B cell (primary cell): Measurements from ENCODE around the gene WDR83. TPM values are rescaled to one million over a fixed set of nuclear protein-coding genes. Genes with fewer than 3 reads are reported as not detected.

Experiments
- ATAC-seq: fragments of 200-7000 bp; cut with Tn5 transposase; one replicate; pipeline ENCODE4 v1.10.0; 2021; ENCODE audit warnings: low read depth, mild to moderate bottlenecking, moderate number of reproducible peaks, moderate library complexity
- CTCF ChIA-PET: fragments of 350-600 bp; sonication (Branson Sonifier 250); formaldehyde crosslinking; loops from one replicate; lab custom pipeline; 2021; ENCODE audit warnings: antibody characterized with exemption, inconsistent platforms; lab: Charles Lee
- POLR2A ChIA-PET: fragments of 350-600 bp; sonication (Branson Sonifier 250); formaldehyde crosslinking; loops from one replicate; lab custom pipeline; 2021; ENCODE audit warnings: antibody characterized with exemption; lab: Charles Lee
- DNase-seq: peaks from one replicate; pipeline ENCODE4 v3.0.0; 2013
- H2AFZ ChIP-seq: 2 replicates; pipeline ENCODE4 v1.6.1; 2012; ENCODE audit warnings: mild to moderate bottlenecking, low read depth, low read length; ENCODE audit not compliant: insufficient read depth, poor library complexity, severe bottlenecking
- H3K27ac ChIP-seq, 2 donors: 1 replicate in 1 of 2; 2 replicates in 1 of 2; pipeline ENCODE4 v1.5.1; 2012 to 2013; ENCODE audit warnings: low read length in 2 of 2, mild to moderate bottlenecking in 2 of 2, moderate library complexity in 1 of 2
- H3K27me3 ChIP-seq, 4 experiments: fragments of 200-600 bp in 1 of 4; sonication (generic) in 1 of 4; replicated peaks in 1 of 4; 1 replicate in 2 of 4; 2 replicates in 2 of 4; pipeline versions ENCODE4 v1.6.1 to v1.7.0; 2013 to 2016; ENCODE audit warnings: low read length in 3 of 4, mild to moderate bottlenecking in 2 of 4, mixed read lengths in 1 of 4, moderate library complexity in 1 of 4; ENCODE audit not compliant: insufficient read depth in 4 of 4, control insufficient read depth in 3 of 4; ENCODE audit errors: control extremely low read depth in 1 of 4
- H3K36me3 ChIP-seq, 2 experiments: replicated peaks in 1 of 2; 1 replicate in 1 of 2; 2 replicates in 1 of 2; pipeline versions ENCODE4 v1.6.1 to v1.7.1; 2013; ENCODE audit warnings: low read length in 1 of 2; ENCODE audit not compliant: insufficient read depth in 2 of 2, control insufficient read depth in 1 of 2; ENCODE audit errors: control extremely low read depth in 1 of 2, extremely low read depth in 1 of 2
- H3K4me1 ChIP-seq, 2 donors: fragments of 200-600 bp in 1 of 2; sonication (generic) in 1 of 2; 1 replicate in 1 of 2; 2 replicates in 1 of 2; pipeline versions ENCODE4 v1.5.1 to v1.6.1; 2013 to 2017; ENCODE audit warnings: low read length in 2 of 2; ENCODE audit not compliant: control insufficient read depth in 2 of 2, insufficient read depth in 2 of 2
- H3K4me2 ChIP-seq: replicated peaks from 2 replicates; pipeline ENCODE3; 2012; ENCODE audit warnings: mild to moderate bottlenecking, low read depth, low read length; ENCODE audit not compliant: poor library complexity, severe bottlenecking
- H3K4me3 ChIP-seq, 5 experiments: fragments of 200-600 bp in 1 of 5; sonication (generic) in 1 of 5; 1 replicate in 3 of 5; 2 replicates in 2 of 5; pipeline versions ENCODE4 v1.5.1 to v1.7.0; 2011 to 2016; ENCODE audit warnings: low read length in 4 of 5, mild to moderate bottlenecking in 4 of 5, low read depth in 2 of 5, control low read depth in 1 of 5, moderate library complexity in 1 of 5; ENCODE audit not compliant: insufficient read depth in 1 of 5; ENCODE audit errors: control extremely low read depth in 1 of 5, extremely low read depth in 1 of 5
- H3K79me2 ChIP-seq: fragments of 200-600 bp; sonication (generic); one replicate; pipeline ENCODE4 v1.6.0; 2016; ENCODE audit warnings: low read length; ENCODE audit not compliant: control insufficient read depth, insufficient read depth
- H3K9ac ChIP-seq: fragments of 200-600 bp; sonication (generic); 2 replicates; pipeline ENCODE4 v1.6.1; 2017; ENCODE audit warnings: mild to moderate bottlenecking, low read length, moderate library complexity
- H3K9me3 ChIP-seq, 3 donors: one replicate each; pipeline versions ENCODE4 v1.6.1 to v1.7.1; 2013; ENCODE audit warnings: low read length in 2 of 3; ENCODE audit not compliant: control insufficient read depth in 2 of 3, insufficient read depth in 1 of 3; ENCODE audit errors: control extremely low read depth in 1 of 3
- H4K20me1 ChIP-seq: 2 replicates; pipeline ENCODE4 v1.6.0; 2012; ENCODE audit warnings: mild to moderate bottlenecking, low read length; ENCODE audit not compliant: insufficient read depth, control insufficient read depth, poor library complexity, severe bottlenecking
- H3K27ac Mint-ChIP-seq: one replicate; pipeline ENCODE4 v1.8.0; 2021; ENCODE audit warnings: mixed read lengths
- H3K27me3 Mint-ChIP-seq: one replicate; pipeline ENCODE4 v1.8.0; 2021; ENCODE audit warnings: mixed read lengths
- H3K4me1 Mint-ChIP-seq: one replicate; pipeline ENCODE4 v1.8.0; 2021; ENCODE audit warnings: mixed read lengths
- H3K4me3 Mint-ChIP-seq: one replicate; pipeline ENCODE4 v1.8.0; 2021; ENCODE audit warnings: mixed read lengths
- H3K9me3 Mint-ChIP-seq: one replicate; pipeline ENCODE4 v1.8.0; 2022; ENCODE audit warnings: mixed read lengths; ENCODE audit not compliant: insufficient read depth
- EZH2 ChIP-seq: IDR thresholded peaks from 2 replicates; pipeline ENCODE4 v1.6.1; 2012; ENCODE audit warnings: borderline replicate concordance, low read depth, mild to moderate bottlenecking, moderate library complexity, low read length; ENCODE audit not compliant: insufficient read depth, poor library complexity, severe bottlenecking
- WGBS: methylation state at CpG from one replicate; pipeline ENCODE4 v1.1.5; 2013; ENCODE audit warnings: missing lambda C conversion rate; ENCODE audit not compliant: insufficient coverage; 5-methylcytosine and 5-hydroxymethylcytosine counted together
- intact Hi-C: fragments of 100-400 bp; cut with micrococcal nuclease; formaldehyde crosslinking; loops from one replicate; pipeline ENCODE4 v1.10.0; 2022
- polyA plus RNA-seq: library from polyadenylated mRNA; depleted of rRNA; stranded (reverse); fragments of >200 nt; gene quantifications from 2 replicates; pipeline ENCODE4 v1.2.3, GENCODE V29; 2012
- total RNA-seq, 2 donors: library from RNA; stranded (reverse); fragments of 120-200 nt in 1 of 2; gene quantifications; 1 replicate in 1 of 2; 2 replicates in 1 of 2; pipeline versions ENCODE4 v1.2.3 to v1.2.4, GENCODE V29; 2013 to 2022
- TF ChIP-seq, protein P1 (sequence below): fragments of 200-600 bp; IDR thresholded peaks from one replicate; pipeline ENCODE4 v1.8.0; 2022; ENCODE audit warnings: antibody characterized with exemption, mild to moderate bottlenecking

Gene WDR83
- total and polyA plus RNA-seq, 2 donors (not counting 1 experiment from before 2014, with no cell fraction given), result 16.3 to 24.6 TPM

DNA sequence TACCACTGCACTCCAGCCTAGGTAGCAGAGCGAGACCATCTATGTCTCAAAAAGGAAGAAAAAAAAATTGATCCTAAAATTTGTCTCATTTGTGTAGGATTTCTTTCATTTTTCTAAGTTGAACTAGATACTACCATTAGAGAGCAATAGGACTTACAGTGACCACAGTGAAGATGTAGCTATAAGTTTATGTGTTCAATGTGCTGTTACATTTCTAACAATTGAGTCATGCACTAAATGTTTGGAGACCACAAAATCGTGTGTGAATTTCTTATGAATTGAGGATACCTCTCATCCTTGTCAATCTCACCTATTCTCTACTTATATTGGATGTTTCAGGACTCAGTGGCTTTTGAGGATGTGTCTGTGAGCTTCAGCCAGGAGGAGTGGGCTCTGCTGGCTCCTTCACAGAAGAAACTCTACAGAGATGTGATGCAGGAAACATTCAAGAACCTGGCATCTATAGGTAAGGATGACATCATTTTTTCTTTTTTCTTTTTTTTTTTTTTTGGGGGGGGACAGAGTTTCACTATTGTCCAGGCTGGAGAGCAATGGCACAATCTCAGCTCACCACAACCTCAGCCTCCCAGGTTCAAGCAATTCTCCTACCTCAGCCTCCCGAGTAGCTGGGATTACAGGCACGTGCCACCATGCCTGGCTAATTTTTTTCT is 43.1 kb upstream of the WDR83 start:
- WGBS, result 100% methylated on average over 2 of the region's 4 CpGs
- Histone ChIP-seq H3K4me2 (no peak overlapping the region), H3K4me1 (peaks cover 12 to 16% of the 10 kb centered on the region in 2 donors), H3K27ac (peak overlapping the region in 1 of 2 donors; percentile 18), H3K79me2 (peaks cover 85% of the 10 kb centered on the region), H3K9me3 (peaks cover 9 to 17% (median 9%) of the 10 kb centered on the region in 3 donors), H2AFZ (no peak overlapping the region), H4K20me1 (peaks cover 50% of the 10 kb centered on the region), H3K9ac (no peak overlapping the region), H3K4me3 (no peak overlapping the region), H3K27me3 (no peaks in the 10 kb centered on the region), H3K36me3 (peaks cover 15 to 45% of the 10 kb centered on the region in 2 experiments)
- no peak for TF ChIP-seq EZH2
- TF ChIP-seq, protein P1, sequence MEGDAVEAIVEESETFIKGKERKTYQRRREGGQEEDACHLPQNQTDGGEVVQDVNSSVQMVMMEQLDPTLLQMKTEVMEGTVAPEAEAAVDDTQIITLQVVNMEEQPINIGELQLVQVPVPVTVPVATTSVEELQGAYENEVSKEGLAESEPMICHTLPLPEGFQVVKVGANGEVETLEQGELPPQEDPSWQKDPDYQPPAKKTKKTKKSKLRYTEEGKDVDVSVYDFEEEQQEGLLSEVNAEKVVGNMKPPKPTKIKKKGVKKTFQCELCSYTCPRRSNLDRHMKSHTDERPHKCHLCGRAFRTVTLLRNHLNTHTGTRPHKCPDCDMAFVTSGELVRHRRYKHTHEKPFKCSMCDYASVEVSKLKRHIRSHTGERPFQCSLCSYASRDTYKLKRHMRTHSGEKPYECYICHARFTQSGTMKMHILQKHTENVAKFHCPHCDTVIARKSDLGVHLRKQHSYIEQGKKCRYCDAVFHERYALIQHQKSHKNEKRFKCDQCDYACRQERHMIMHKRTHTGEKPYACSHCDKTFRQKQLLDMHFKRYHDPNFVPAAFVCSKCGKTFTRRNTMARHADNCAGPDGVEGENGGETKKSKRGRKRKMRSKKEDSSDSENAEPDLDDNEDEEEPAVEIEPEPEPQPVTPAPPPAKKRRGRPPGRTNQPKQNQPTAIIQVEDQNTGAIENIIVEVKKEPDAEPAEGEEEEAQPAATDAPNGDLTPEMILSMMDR, result no peak
- POLR2A ChIA-PET, result interaction anchor here (0.5 to 0.7 kb wide), 3 partner anchors 16 to 857 kb away, joined by 4 to 7 read pairs (median 7); partner anchors contain the start of gene ZNF441
- Mint-ChIP-seq H3K4me1 (peaks cover 21% of the 10 kb centered on the region), H3K27ac (no peak overlapping the region), H3K9me3 (peaks cover 3% of the 10 kb centered on the region), H3K4me3 (no peak overlapping the region), H3K27me3 (no peaks in the 10 kb centered on the region)
- DNase-seq, result no peak
- intact Hi-C loops, result no loop called here
- CTCF ChIA-PET, result interaction anchor here (0.6 to 1.6 kb wide), 4 partner anchors 9 to 1459 kb away, joined by 3 to 6 read pairs (median 4); no protein-coding TSS in a partner anchor
- ATAC-seq, result no peak

DNA sequence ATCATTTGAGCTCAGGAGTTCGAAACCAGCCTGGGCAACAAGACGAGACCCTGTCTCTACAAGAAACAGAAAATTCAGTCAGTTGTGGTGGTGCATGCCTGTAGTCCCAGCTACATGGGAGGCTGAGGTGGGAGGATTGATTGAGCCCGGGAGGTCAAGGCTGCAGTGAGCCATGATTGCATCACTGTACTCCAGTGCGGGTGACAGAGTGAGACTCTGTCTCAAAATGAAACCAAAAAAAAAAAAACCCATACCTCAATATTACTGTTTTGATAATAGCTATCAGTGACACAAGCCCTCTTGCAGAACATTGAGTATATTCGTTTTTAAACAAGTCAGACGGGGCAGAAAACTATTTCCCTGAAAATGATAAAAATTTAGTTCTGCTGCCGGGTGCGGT is 39.6 kb upstream of the WDR83 start:
- Histone ChIP-seq H3K4me2 (no peak overlapping the region), H3K27me3 (no peaks in the 10 kb centered on the region), H3K4me1 (peaks cover 0 to 3% of the 10 kb centered on the region in 2 donors), H3K27ac (no peak overlapping the region), H3K4me3 (no peak overlapping the region), H3K36me3 (peaks cover 23 to 58% of the 10 kb centered on the region in 2 experiments), H4K20me1 (peaks cover 29% of the 10 kb centered on the region), H3K79me2 (peaks cover 69% of the 10 kb centered on the region), H3K9ac (no peak overlapping the region), H2AFZ (no peak overlapping the region), H3K9me3 (peaks cover 13 to 23% (median 15%) of the 10 kb centered on the region in 3 donors)
- POLR2A ChIA-PET, result no interaction called here
- 74% methylated on average over 4 of the region's 8 CpGs for WGBS
- TF ChIP-seq EZH2, result no peak
- TF ChIP-seq, protein P1, result no peak
- DNase-seq (no peak), ATAC-seq (no peak)
- intact Hi-C loops, result no loop called here
- CTCF ChIA-PET, result interaction anchor here (1.4 kb wide), 1 partner anchor 13 kb away, joined by 5 read pairs; no protein-coding TSS in a partner anchor
- Mint-ChIP-seq H3K27me3 (no peaks in the 10 kb centered on the region), H3K4me1 (peaks cover 4% of the 10 kb centered on the region), H3K4me3 (no peak overlapping the region), H3K9me3 (peaks cover 6% of the 10 kb centered on the region), H3K27ac (no peak overlapping the region)
